Hepatocyte (in vitro differentiated cells): ENCODE data around the gene ITGB2.

Experiments used
- EZH2 ChIP-seq: fragments of 200-600 bp; sonication (generic); IDR thresholded peaks from 2 replicates; pipeline ENCODE4 v1.6.1; 2016; ENCODE audit warnings: antibody characterized with exemption, mild to moderate bottlenecking, borderline replicate concordance
- EZH2phosphoT487 ChIP-seq: fragments of 200-600 bp; sonication (generic); IDR thresholded peaks from one replicate; pipeline ENCODE4 v1.6.1; 2018; ENCODE audit warnings: antibody characterized with exemption, mild to moderate bottlenecking, low read depth, moderate library complexity; ENCODE audit not compliant: unreplicated experiment, severe bottlenecking
- TF ChIP-seq, protein P1 (sequence below): fragments of 200-600 bp; sonication (generic); IDR thresholded peaks from 2 replicates; pipeline ENCODE4 v1.5.1; 2016; ENCODE audit warnings: antibody characterized with exemption, mild to moderate bottlenecking; ENCODE audit not compliant: poor library complexity

DNA sequence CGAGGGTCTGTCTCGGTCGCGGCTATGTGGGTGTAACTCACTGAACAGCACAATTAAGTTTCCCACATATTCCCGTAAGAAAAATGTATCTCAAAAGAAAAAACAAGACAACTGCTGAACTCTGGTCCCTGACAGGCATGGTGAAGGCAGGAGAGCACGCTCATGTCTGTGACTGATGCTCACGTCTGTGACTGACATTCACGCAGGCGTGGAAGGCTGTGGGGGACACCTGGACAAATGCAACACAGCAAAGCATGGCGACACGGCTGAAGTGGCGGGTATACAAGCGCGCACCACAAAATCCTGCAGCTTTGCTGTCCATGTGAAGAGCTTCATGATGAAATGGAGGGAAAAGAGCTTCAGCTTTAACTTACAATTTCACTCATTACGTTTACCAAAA is 53.2 kb downstream of the ITGB2 start:
- TF ChIP-seq, protein P1, sequence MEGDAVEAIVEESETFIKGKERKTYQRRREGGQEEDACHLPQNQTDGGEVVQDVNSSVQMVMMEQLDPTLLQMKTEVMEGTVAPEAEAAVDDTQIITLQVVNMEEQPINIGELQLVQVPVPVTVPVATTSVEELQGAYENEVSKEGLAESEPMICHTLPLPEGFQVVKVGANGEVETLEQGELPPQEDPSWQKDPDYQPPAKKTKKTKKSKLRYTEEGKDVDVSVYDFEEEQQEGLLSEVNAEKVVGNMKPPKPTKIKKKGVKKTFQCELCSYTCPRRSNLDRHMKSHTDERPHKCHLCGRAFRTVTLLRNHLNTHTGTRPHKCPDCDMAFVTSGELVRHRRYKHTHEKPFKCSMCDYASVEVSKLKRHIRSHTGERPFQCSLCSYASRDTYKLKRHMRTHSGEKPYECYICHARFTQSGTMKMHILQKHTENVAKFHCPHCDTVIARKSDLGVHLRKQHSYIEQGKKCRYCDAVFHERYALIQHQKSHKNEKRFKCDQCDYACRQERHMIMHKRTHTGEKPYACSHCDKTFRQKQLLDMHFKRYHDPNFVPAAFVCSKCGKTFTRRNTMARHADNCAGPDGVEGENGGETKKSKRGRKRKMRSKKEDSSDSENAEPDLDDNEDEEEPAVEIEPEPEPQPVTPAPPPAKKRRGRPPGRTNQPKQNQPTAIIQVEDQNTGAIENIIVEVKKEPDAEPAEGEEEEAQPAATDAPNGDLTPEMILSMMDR = no peak
- no peak for TF ChIP-seq EZH2
- TF ChIP-seq EZH2phosphoT487 = no peak
